Transverse colon (tissue), 4 donors: ENCODE data around the gene MYOZ2. TPM values are rescaled to one million over a fixed set of nuclear protein-coding genes. Genes with fewer than 3 reads are reported as not detected.

Experiments
- DNase-seq: peaks from one replicate; pipeline ENCODE4 v3.0.0-alpha.2; 2019
- H3K27ac ChIP-seq, 4 donors: fragments of 200-600 bp; sonication (generic); 2 replicates each; pipeline ENCODE4 v1.5.1; 2016 to 2018; ENCODE audit warnings: inconsistent platforms in 4 of 4
- H3K27me3 ChIP-seq: fragments of 200-600 bp; sonication (generic); 2 replicates; pipeline ENCODE4 v1.5.1; 2017; ENCODE audit warnings: inconsistent platforms
- H3K36me3 ChIP-seq, 4 donors: fragments of 200-600 bp; sonication (generic); 2 replicates each; pipeline ENCODE4 v1.5.1; 2017 to 2019; ENCODE audit warnings: inconsistent platforms in 4 of 4
- H3K4me1 ChIP-seq, 4 donors: fragments of 200-600 bp; sonication (generic); 2 replicates each; pipeline ENCODE4 v1.5.1; 2017 to 2020; ENCODE audit warnings: inconsistent platforms in 4 of 4
- H3K4me3 ChIP-seq, 4 donors: fragments of 200-600 bp; sonication (generic); 1 replicate in 1 of 4; 2 replicates in 3 of 4; pipeline versions ENCODE4 v1.5.1 to v1.6.1; 2017 to 2019; ENCODE audit warnings: inconsistent platforms in 4 of 4
- H3K9me3 ChIP-seq, 2 donors: fragments of 200-600 bp; sonication (generic); 2 replicates each; pipeline ENCODE4 v1.5.1; 2017 to 2019; ENCODE audit warnings: inconsistent platforms in 2 of 2
- CTCF ChIP-seq, 5 experiments: fragments of 200-600 bp in 3 of 5; fragments of 450-650 bp in 2 of 5; sonication (generic) in 3 of 5; IDR thresholded peaks; 1 replicate in 2 of 5; 2 replicates in 3 of 5; pipeline ENCODE4 v1.5.1; 2016 to 2017; ENCODE audit warnings: antibody characterized with exemption in 5 of 5, inconsistent platforms in 3 of 5, mild to moderate bottlenecking in 2 of 5, moderate library complexity in 1 of 5
- EP300 ChIP-seq: sonication (generic); formaldehyde crosslinking; IDR thresholded peaks from one replicate; pipeline ENCODE4 v1.6.1; 2017; ENCODE audit warnings: antibody characterized with exemption, low read depth
- POLR2A ChIP-seq: fragments of 450-650 bp; IDR thresholded peaks from one replicate; pipeline ENCODE4 v1.6.1; 2016; ENCODE audit warnings: antibody characterized with exemption, mild to moderate bottlenecking, moderate library complexity
- POLR2AphosphoS5 ChIP-seq, 3 donors: sonication (generic); formaldehyde crosslinking; IDR thresholded peaks; one replicate each; pipeline ENCODE4 v1.6.1; 2016; ENCODE audit warnings: antibody characterized with exemption in 3 of 3
- WGBS, 2 donors: methylation state at CpG; one replicate each; pipeline ENCODE4 v1.1.5; 2018; ENCODE audit warnings: low coverage in 1 of 2; 5-methylcytosine and 5-hydroxymethylcytosine counted together
- in situ Hi-C, 4 donors: fragments of 200-750 bp; cut with MboI; loops; one replicate each; pipeline versions ENCODE4 v1.15.0 to v1.15.1; 2017; ENCODE audit warnings: low sequenced_read_pairs in 3 of 4, low pct_ligation_motif_present in 1 of 4, low pct_unique_long_range_greater_than_20kb in 1 of 4
- intact Hi-C: fragments of 100-400 bp; cut with DNase I; formaldehyde crosslinking; loops from one replicate; pipeline ENCODE4 v1.15.1; 2023; ENCODE audit warnings: low total_unique reads
- total RNA-seq, 4 donors: library from RNA; depleted of rRNA; stranded (reverse); fragments of >200 nt; gene quantifications; one replicate each; pipeline ENCODE4 v1.1.0, GENCODE V29; 2016

Gene MYOZ2
- total RNA-seq, 4 donors from 2014 or later = 0.27 to 0.32 TPM; not detected in 2

GRCh38 chr4:119206178-119206577, 70.5 kb downstream of the MYOZ2 start:
- in situ Hi-C loops (no loop called here), intact Hi-C loops (no loop called here)
- WGBS, 2 donors = 47 to 53% methylated on average over 1 of the region's 1 CpG
- H3K36me3 ChIP-seq = no peaks in the 10 kb centered on the region
- no peak overlapping the region for H3K4me3 ChIP-seq
- no peaks in the 10 kb centered on the region for H3K27me3 ChIP-seq
- H3K9me3 ChIP-seq = no peaks in the 10 kb centered on the region
- no peak for DNase-seq
- peaks cover 0 to 9% (median under 1%) of the 10 kb centered on the region in 4 donors for H3K4me1 ChIP-seq
- peak overlapping the region in 1 of 4 donors; percentile 8 for H3K27ac ChIP-seq
- TF ChIP-seq CTCF (IDR thresholded peaks at IDR 0.05) (no peak), EP300 (no peak), POLR2A (no peak)

- H3K4me1 ChIP-seq = peaks cover 0 to 14% (median 4%) of the 10 kb centered on the region in 4 donors
- in situ Hi-C loops = no loop called here
- intact Hi-C loops = no loop called here
- no peaks in the 10 kb centered on the region for H3K36me3 ChIP-seq
- no peak for TF ChIP-seq POLR2AphosphoS5 (IDR thresholded peaks at IDR 0.05)
- no peak for TF ChIP-seq POLR2A
- TF ChIP-seq CTCF (IDR thresholded peaks at IDR 0.05) = no peak
- no peak for TF ChIP-seq EP300
- WGBS, 2 donors = 25 to 44% methylated on average over 1 of the region's 1 CpG
- no peak for DNase-seq
- no peak overlapping the region for H3K4me3 ChIP-seq
- no peaks in the 10 kb centered on the region for H3K27me3 ChIP-seq
- no peaks in the 10 kb centered on the region for H3K9me3 ChIP-seq
- no peak overlapping the region for H3K27ac ChIP-seq
Observed at GRCh38 chr4:119207051-119207450, 71.4 kb downstream of the MYOZ2 start.

GRCh38 chr4:119209077-119209476, 73.4 kb downstream of the MYOZ2 start:
- intact Hi-C loops = no loop called here
- H3K4me3 ChIP-seq = no peak overlapping the region
- H3K27ac ChIP-seq = peak overlapping the region in 3 of 4 donors; percentile 13 to 38 (median 23)
- in situ Hi-C loops = no loop called here
- DNase-seq = no peak
- TF ChIP-seq POLR2A (no peak), POLR2AphosphoS5 (IDR thresholded peaks at IDR 0.05) (peak in 2 of 3 donors; percentile 22 to 34), CTCF (IDR thresholded peaks at IDR 0.05) (no peak), EP300 (no peak)
- H3K4me1 ChIP-seq = peaks cover 0 to 14% (median 4%) of the 10 kb centered on the region in 4 donors
- no peaks in the 10 kb centered on the region for H3K9me3 ChIP-seq
- no peaks in the 10 kb centered on the region for H3K36me3 ChIP-seq
- no peaks in the 10 kb centered on the region for H3K27me3 ChIP-seq

DNA sequence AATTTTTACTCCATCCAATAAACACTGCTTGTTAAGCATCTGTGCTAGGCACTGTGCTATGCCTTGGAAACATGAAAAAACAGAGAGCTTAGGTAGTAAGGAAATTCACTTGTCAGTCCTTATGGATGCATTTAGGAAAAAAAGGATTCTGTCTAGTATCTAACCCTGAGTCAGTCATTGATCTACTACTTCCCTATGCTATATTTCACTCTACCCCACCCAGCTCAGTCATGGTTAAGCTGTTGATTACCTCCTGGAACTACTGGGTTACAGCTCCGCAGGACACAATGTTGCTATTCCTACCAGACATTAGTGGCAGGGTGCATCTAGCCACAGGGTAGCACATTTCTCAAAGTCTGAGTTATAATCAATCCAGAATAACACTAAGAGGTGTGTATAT, 74.0 kb downstream of the MYOZ2 start:
- intact Hi-C loops (no loop called here), in situ Hi-C loops (no loop called here)
- peaks cover 0 to 18% (median 6%) of the 10 kb centered on the region in 4 donors for H3K4me1 ChIP-seq
- TF ChIP-seq POLR2AphosphoS5 (IDR thresholded peaks at IDR 0.05) = peak in 1 of 3 donors; percentile 49
- TF ChIP-seq EP300 = no peak
- peak overlapping the region in 3 of 4 donors; percentile 13 to 38 (median 23) for H3K27ac ChIP-seq
- H3K27me3 ChIP-seq = no peaks in the 10 kb centered on the region
- WGBS, 2 donors = 79% methylated on average over 1 of the region's 1 CpG; no CpG with 5 or more reads in 1 of the 2 donors
- DNase-seq = peak; percentile 20
- H3K4me3 ChIP-seq = no peak overlapping the region
- no peaks in the 10 kb centered on the region for H3K9me3 ChIP-seq
- H3K36me3 ChIP-seq = no peaks in the 10 kb centered on the region

DNA sequence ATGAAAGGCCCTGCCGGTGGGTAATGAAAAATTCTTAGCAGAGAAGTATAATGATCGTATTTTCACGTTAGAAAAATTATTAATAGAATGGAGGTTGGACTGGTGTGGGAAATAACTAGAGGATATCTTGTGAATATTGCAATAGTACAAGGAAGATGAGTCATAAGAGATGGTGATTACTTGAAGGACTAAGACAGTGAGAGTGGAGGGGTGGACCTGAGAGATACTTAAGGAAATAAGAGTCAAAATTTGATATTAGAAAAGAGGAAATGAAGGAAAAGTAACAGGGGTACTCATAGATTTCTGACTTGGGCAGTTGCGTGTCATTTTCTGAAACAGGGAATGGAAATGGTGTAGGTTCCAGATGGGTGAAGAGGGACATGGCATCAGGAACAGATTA, 75.1 kb downstream of the MYOZ2 start:
- H3K27ac ChIP-seq = no peak overlapping the region
- peaks cover 0 to 30% (median 13%) of the 10 kb centered on the region in 4 donors for H3K4me1 ChIP-seq
- WGBS, 2 donors = 73 to 90% methylated on average over 4 of the region's 4 CpGs
- H3K36me3 ChIP-seq = no peaks in the 10 kb centered on the region
- intact Hi-C loops = loop anchor here (10.0 kb wide), 1 partner anchor 226 kb away; no protein-coding TSS in a partner anchor
- TF ChIP-seq POLR2A (no peak), EP300 (no peak), CTCF (IDR thresholded peaks at IDR 0.05) (no peak), POLR2AphosphoS5 (IDR thresholded peaks at IDR 0.05) (no peak)
- in situ Hi-C loops = no loop called here
- DNase-seq = no peak
- H3K9me3 ChIP-seq = no peaks in the 10 kb centered on the region
- H3K4me3 ChIP-seq = no peak overlapping the region
- no peaks in the 10 kb centered on the region for H3K27me3 ChIP-seq
